SK-N-SH treated with all-trans-retinoic acid at 6 μM for 48 hours (cell line): ENCODE measurements around the gene IGF1R.

Experiments used
- ESRRG ChIP-seq: fragments of 250-450 bp; sonication (Bioruptor Pico); IDR thresholded peaks from 2 replicates; pipeline ENCODE4 v1.6.1; 2021; ENCODE audit warnings: mild to moderate bottlenecking
- GLIS3 ChIP-seq: fragments of 250-450 bp; sonication (Bioruptor Pico); IDR thresholded peaks from 2 replicates; pipeline ENCODE4 v1.5.0; 2020; ENCODE audit warnings: mild to moderate bottlenecking, moderate library complexity
- RARB ChIP-seq: fragments of 250-450 bp; sonication (Bioruptor Pico); IDR thresholded peaks from 2 replicates; pipeline ENCODE4 v1.8.0; 2021; ENCODE audit warnings: mild to moderate bottlenecking, moderate library complexity
- SNAI2 ChIP-seq: fragments of 250-450 bp; sonication (Bioruptor Pico); IDR thresholded peaks from 2 replicates; pipeline ENCODE4 v1.5.0; 2020; ENCODE audit warnings: mild to moderate bottlenecking, moderate library complexity
- TOX ChIP-seq: fragments of 250-450 bp; sonication (Bioruptor Pico); IDR thresholded peaks from 2 replicates; pipeline ENCODE4 v1.8.0; 2021; ENCODE audit warnings: mild to moderate bottlenecking, moderate library complexity, borderline replicate concordance
- ZNF70 ChIP-seq: fragments of 450-650 bp; formaldehyde crosslinking; IDR thresholded peaks from 2 replicates; pipeline ENCODE4 v1.5.0; 2020; ENCODE audit warnings: mild to moderate bottlenecking, moderate library complexity
- TF ChIP-seq, protein P1 (sequence below): fragments of 250-450 bp; sonication (Bioruptor Pico); IDR thresholded peaks from 2 replicates; pipeline ENCODE4 v1.8.0; 2021; ENCODE audit warnings: low read depth, mild to moderate bottlenecking, moderate library complexity, borderline replicate concordance
- TF ChIP-seq, protein P2 (sequence below): fragments of 250-450 bp; sonication (Bioruptor Pico); IDR thresholded peaks from 2 replicates; pipeline ENCODE4 v1.8.0; 2020; ENCODE audit warnings: mild to moderate bottlenecking, moderate library complexity, borderline replicate concordance

DNA sequence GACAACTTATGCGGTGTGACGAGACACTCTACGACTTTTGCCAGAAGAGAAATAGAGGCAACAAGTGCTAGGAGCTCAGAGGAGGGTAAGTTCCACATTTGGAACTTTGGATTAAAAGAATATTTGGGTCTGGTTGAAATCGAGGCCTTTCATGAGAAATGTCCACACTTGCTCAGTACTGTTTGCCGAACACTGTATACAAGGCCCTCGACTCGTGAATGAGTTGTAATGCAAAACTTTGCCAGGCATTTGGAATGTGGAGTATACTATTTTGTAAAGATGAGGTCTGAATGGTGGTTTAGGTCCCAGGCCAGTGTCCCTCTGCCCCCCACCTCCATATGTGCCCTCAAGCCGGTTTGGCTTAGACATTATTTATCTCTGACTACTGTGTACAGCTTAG, 73.9 kb downstream of the IGF1R start:
- TF ChIP-seq SNAI2 (CRISPR knock-in tag) (no peak), ZNF70 (no peak), ESRRG (CRISPR knock-in tag) (no peak), RARB (CRISPR knock-in tag) (no peak), TOX (no peak), GLIS3 (CRISPR knock-in tag) (no peak)
- TF ChIP-seq, protein P1, sequence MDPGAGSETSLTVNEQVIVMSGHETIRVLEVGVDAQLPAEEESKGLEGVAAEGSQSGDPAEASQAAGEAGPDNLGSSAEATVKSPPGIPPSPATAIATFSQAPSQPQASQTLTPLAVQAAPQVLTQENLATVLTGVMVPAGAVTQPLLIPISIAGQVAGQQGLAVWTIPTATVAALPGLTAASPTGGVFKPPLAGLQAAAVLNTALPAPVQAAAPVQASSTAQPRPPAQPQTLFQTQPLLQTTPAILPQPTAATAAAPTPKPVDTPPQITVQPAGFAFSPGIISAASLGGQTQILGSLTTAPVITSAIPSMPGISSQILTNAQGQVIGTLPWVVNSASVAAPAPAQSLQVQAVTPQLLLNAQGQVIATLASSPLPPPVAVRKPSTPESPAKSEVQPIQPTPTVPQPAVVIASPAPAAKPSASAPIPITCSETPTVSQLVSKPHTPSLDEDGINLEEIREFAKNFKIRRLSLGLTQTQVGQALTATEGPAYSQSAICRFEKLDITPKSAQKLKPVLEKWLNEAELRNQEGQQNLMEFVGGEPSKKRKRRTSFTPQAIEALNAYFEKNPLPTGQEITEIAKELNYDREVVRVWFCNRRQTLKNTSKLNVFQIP (CRISPR knock-in tag), result no peak
- TF ChIP-seq, protein P2, sequence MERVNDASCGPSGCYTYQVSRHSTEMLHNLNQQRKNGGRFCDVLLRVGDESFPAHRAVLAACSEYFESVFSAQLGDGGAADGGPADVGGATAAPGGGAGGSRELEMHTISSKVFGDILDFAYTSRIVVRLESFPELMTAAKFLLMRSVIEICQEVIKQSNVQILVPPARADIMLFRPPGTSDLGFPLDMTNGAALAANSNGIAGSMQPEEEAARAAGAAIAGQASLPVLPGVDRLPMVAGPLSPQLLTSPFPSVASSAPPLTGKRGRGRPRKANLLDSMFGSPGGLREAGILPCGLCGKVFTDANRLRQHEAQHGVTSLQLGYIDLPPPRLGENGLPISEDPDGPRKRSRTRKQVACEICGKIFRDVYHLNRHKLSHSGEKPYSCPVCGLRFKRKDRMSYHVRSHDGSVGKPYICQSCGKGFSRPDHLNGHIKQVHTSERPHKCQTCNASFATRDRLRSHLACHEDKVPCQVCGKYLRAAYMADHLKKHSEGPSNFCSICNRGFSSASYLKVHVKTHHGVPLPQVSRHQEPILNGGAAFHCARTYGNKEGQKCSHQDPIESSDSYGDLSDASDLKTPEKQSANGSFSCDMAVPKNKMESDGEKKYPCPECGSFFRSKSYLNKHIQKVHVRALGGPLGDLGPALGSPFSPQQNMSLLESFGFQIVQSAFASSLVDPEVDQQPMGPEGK (CRISPR knock-in tag), result no peak
